HL-60 (cell line): ENCODE results near the gene MACIR.

ENCODE experiments used
- DNase-seq, 2 experiments: peaks; one replicate each; pipeline ENCODE4 v3.0.0-alpha.2; 2010 to 2020; ENCODE audit warnings: low read depth in 1 of 2, low spot score in 1 of 2
- H3K27ac ChIP-seq: fragments of 250-450 bp; sonication (Bioruptor Pico); replicated peaks from 2 replicates; pipeline ENCODE4 v1.5.1; 2020; ENCODE audit warnings: mild to moderate bottlenecking, moderate library complexity
- H3K27me3 ChIP-seq: fragments of 250-450 bp; sonication (Bioruptor Pico); 2 replicates; pipeline ENCODE4 v1.5.1; 2021; ENCODE audit warnings: mild to moderate bottlenecking, moderate library complexity; ENCODE audit not compliant: insufficient read depth, poor library complexity, severe bottlenecking
- H3K4me3 ChIP-seq: replicated peaks from 2 replicates; pipeline ENCODE4 v1.5.1; 2011; ENCODE audit warnings: mild to moderate bottlenecking, control low read depth, low read length; ENCODE audit not compliant: insufficient read depth
- CTCF ChIP-seq: IDR thresholded peaks from one replicate; pipeline ENCODE4 v1.5.1; 2011; ENCODE audit warnings: low read length, control low read depth, inconsistent platforms; ENCODE audit not compliant: insufficient read depth
- GABPA ChIP-seq: IDR thresholded peaks from 2 replicates; pipeline ENCODE4 v1.6.1; 2012; ENCODE audit warnings: low read depth
- POLR2AphosphoS5 ChIP-seq: IDR thresholded peaks from 2 replicates; pipeline ENCODE4 v1.6.1; 2012; ENCODE audit warnings: low read depth
- REST ChIP-seq: IDR thresholded peaks from 2 replicates; pipeline ENCODE4 v1.6.1; 2012; ENCODE audit warnings: low read depth; ENCODE audit not compliant: insufficient replicate concordance
- SPI1 ChIP-seq: IDR thresholded peaks from 2 replicates; pipeline ENCODE4 v1.6.1; 2012; ENCODE audit warnings: low read depth, mild to moderate bottlenecking, borderline replicate concordance

MACIR gene

GRCh38 chr5:103244398-103244797 lies 14.2 kb upstream of the MACIR start:
- no peak overlapping the region for H3K4me3 ChIP-seq
- no peak for DNase-seq
- TF ChIP-seq POLR2AphosphoS5 (no peak), SPI1 (no peak), CTCF (no peak), REST (no peak), GABPA (no peak)
- no peak overlapping the region for H3K27ac ChIP-seq
- no peaks in the 10 kb centered on the region for H3K27me3 ChIP-seq

- H3K27me3 ChIP-seq, result no peaks in the 10 kb centered on the region
- no peak overlapping the region for H3K4me3 ChIP-seq
- no peak for TF ChIP-seq POLR2AphosphoS5
- no peak for TF ChIP-seq SPI1
- TF ChIP-seq REST, result no peak
- TF ChIP-seq GABPA, result no peak
- no peak for TF ChIP-seq CTCF
- no peak for DNase-seq
- no peak overlapping the region for H3K27ac ChIP-seq
These were observed 12.8 kb upstream of the MACIR start for GRCh38 chr5:103245761-103246160.

GRCh38 chr5:103247118-103247517 lies 11.4 kb upstream of the MACIR start:
- TF ChIP-seq GABPA (no peak), CTCF (no peak), REST (no peak), POLR2AphosphoS5 (no peak), SPI1 (no peak)
- no peak overlapping the region for H3K4me3 ChIP-seq
- DNase-seq, result no peak
- no peaks in the 10 kb centered on the region for H3K27me3 ChIP-seq
- H3K27ac ChIP-seq, result no peak overlapping the region
